AG10803 (cell line): ENCODE measurements around the gene ZNF286A.
"Not testable (repeated sequence)": the region's sequence is repeated elsewhere in the genome, so short reads cannot be mapped to it uniquely, and the experiment has no call there.

Source experiments
- DNase-seq: peaks from one replicate; pipeline ENCODE4 v3.0.0; 2010; ENCODE audit warnings: low read depth
- H3K4me3 ChIP-seq: 2 replicates; pipeline ENCODE4 v1.5.1; 2011; ENCODE audit warnings: mild to moderate bottlenecking, low read length, control low read depth
- TF ChIP-seq, protein P1 (sequence below): conservative IDR thresholded peaks from 2 replicates; pipeline ENCODE4 v1.5.1; 2011; ENCODE audit warnings: mild to moderate bottlenecking, low read length, control low read depth, inconsistent platforms

ZNF286A gene

DNA sequence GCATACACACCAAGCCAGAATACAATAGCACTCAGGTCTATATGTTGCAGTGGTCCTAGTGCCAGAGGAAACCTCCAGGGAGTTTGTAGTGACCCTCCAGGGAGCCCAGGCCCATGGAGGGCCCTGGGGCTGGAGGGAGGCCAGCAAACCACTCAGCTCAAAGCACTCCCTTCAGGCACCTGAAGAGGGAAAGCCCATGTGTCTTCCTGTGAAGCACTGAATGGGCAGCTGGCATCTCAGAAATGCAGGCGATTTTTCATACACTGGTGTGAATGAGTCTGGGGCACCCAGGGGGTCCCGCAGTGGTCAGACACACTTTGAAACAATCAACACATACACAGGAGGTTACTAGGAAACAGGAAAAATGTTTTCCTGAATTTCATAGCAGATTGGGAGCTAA is 45.3 kb downstream of the ZNF286A start:
- no peak overlapping the region for H3K4me3 ChIP-seq
- no peak for DNase-seq
- TF ChIP-seq, protein P1, sequence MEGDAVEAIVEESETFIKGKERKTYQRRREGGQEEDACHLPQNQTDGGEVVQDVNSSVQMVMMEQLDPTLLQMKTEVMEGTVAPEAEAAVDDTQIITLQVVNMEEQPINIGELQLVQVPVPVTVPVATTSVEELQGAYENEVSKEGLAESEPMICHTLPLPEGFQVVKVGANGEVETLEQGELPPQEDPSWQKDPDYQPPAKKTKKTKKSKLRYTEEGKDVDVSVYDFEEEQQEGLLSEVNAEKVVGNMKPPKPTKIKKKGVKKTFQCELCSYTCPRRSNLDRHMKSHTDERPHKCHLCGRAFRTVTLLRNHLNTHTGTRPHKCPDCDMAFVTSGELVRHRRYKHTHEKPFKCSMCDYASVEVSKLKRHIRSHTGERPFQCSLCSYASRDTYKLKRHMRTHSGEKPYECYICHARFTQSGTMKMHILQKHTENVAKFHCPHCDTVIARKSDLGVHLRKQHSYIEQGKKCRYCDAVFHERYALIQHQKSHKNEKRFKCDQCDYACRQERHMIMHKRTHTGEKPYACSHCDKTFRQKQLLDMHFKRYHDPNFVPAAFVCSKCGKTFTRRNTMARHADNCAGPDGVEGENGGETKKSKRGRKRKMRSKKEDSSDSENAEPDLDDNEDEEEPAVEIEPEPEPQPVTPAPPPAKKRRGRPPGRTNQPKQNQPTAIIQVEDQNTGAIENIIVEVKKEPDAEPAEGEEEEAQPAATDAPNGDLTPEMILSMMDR, result no peak

DNA sequence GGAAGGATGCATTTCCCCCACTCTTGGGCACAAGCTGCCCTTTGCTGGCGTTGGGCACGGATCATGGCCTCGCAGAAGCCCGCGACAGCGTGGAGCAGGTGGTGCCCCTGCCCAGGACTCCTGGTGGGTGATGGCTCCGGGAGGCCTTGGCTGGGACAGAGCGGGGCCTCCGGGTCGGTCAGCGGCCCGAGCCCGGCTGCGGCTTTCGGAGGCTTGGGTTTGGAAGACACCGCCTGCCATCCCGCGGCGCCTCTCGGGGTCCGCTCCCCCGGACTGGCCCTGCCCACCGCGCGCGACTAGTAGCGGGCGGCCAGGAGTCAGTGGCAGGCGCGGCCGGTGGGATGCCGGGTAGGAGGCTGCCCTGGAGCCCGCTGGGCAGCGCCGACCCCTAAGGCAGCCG is 49.9 kb downstream of the ZNF286A start:
- DNase-seq, H3K4me3 ChIP-seq: not testable (repeated sequence)

DNA sequence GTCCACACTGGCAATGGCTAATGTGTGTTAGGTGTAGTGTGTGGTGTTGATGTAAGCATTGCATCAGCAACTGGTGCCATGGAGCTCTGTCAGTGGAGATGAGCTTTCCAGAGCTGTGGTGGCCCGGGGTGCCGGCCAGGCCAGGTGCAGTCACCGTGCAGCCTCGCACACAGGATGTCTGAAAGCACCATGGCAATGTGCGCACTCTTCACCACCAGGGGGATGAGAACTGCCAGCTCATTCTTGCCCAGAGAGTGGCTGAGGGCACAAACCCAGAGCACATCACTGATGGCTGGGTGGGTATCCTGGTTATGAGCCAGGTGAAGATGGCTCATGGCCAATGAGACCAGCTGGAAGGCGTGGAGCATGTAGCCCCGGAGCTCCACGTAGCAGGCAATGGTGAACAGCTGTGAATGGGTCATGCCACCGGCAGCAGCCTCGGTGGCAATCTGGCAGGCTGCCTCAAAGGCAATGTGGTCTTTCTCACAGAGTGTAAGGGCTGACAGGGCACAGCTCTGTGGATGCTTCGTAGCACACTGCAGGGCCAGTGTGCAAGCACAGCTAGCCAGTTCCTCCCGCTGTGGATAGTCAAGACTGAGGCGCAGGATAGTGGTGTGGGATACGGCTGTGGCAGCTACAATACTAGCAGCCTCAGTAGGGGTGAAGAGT is 69.4 kb downstream of the ZNF286A start:
- DNase-seq, H3K4me3 ChIP-seq: not testable (repeated sequence)
